ENCODE measurements around the gene GPR17. TPM values are rescaled to one million over a fixed set of nuclear protein-coding genes. Genes with fewer than 3 reads are reported as not detected.

The GPR17 gene
- total RNA-seq, 4 donors from 2014 or later, result 0.20 TPM; not detected in 3

DNA sequence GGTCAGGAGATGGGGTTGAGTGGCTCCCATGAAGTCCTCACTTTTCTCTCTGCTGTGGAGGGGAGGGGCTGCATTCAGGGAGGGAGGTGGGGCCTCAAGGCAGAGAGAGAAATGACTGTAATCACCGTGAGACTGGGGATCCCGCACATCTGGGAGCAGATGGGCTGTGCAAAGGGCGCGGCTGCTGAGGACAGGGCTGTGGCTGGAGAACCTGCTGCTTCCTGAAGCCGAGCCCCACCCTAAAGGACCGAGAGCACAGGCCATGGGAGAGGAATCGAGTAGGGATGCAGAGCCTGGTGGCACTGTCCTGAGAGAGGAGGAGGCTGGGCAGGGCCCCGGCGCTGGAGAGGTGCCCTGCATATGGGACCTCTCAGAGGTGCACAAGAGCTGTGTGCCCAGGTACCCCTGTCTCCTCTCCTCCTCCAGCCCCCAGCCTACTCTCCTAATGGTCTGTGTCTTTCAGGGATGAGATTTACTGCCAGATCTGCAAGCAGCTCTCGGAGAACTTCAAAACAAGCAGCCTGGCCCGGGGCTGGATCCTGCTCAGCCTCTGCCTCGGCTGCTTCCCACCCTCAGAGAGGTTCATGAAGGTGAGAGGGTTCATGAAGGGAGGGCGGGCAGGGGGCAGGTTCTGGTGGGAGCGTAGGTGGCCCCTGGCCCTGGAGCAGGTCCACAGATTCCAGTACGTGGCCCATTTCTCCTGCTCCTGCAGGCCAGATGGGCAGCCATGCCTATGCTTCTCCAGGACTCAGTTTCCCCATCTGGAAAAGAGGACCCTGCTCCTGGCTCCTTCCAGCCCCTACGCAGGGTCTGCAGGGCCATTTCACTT, 25.9 kb upstream of the GPR17 start:
- intact Hi-C loops (cut with DNase I; ENCODE audit: low total_unique reads) (no loop called here), in situ Hi-C loops (cut with MboI; ENCODE audit: low sequenced_read_pairs in 4 of 4) (no loop called here)
- no peaks in the 10 kb centered on the region for H3K4me1 ChIP-seq
- H3K9me3 ChIP-seq, result no peaks in the 10 kb centered on the region
- no peak overlapping the region for H3K27ac ChIP-seq
- no peaks in the 10 kb centered on the region for H3K27me3 ChIP-seq
- no peak overlapping the region for H3K4me3 ChIP-seq
- TF ChIP-seq POLR2A (IDR thresholded peaks at IDR 0.05), result no peak
- TF ChIP-seq, protein P1, sequence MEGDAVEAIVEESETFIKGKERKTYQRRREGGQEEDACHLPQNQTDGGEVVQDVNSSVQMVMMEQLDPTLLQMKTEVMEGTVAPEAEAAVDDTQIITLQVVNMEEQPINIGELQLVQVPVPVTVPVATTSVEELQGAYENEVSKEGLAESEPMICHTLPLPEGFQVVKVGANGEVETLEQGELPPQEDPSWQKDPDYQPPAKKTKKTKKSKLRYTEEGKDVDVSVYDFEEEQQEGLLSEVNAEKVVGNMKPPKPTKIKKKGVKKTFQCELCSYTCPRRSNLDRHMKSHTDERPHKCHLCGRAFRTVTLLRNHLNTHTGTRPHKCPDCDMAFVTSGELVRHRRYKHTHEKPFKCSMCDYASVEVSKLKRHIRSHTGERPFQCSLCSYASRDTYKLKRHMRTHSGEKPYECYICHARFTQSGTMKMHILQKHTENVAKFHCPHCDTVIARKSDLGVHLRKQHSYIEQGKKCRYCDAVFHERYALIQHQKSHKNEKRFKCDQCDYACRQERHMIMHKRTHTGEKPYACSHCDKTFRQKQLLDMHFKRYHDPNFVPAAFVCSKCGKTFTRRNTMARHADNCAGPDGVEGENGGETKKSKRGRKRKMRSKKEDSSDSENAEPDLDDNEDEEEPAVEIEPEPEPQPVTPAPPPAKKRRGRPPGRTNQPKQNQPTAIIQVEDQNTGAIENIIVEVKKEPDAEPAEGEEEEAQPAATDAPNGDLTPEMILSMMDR (IDR thresholded peaks at IDR 0.05 in 4 of 5, conservative IDR thresholded peaks at IDR 0.05 in 1 of 5), result no peak
- DNase-seq (no peak), ATAC-seq (no peak)
- no peaks in the 10 kb centered on the region for H3K36me3 ChIP-seq

DNA sequence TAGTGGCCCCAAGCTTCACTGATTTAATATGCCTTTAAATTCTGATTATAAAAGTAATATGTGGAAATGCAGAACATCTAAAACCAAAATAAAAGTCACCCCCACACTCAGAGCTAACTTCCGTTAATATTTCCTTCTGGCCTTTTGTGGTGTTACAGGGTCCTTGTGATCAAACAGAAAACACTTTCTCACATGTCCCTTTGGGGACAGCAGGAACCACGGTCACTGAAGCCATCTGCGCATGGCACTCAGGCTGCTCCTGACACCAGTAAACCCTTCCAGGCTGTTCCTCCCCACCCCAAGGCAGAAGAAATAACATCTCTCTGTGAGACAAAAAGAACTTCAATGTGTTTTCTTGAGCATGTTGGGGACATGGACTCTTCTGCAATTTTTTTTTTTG, 25.1 kb upstream of the GPR17 start:
- no peak for ATAC-seq
- H3K27me3 ChIP-seq, result no peaks in the 10 kb centered on the region
- H3K36me3 ChIP-seq, result no peaks in the 10 kb centered on the region
- no peaks in the 10 kb centered on the region for H3K9me3 ChIP-seq
- no peak overlapping the region for H3K4me3 ChIP-seq
- no peak for TF ChIP-seq POLR2A (IDR thresholded peaks at IDR 0.05)
- TF ChIP-seq, protein P1 (IDR thresholded peaks at IDR 0.05 in 4 of 5, conservative IDR thresholded peaks at IDR 0.05 in 1 of 5), result no peak
- in situ Hi-C loops (cut with MboI; ENCODE audit: low sequenced_read_pairs in 4 of 4), result no loop called here
- DNase-seq, result no peak
- H3K4me1 ChIP-seq, result no peaks in the 10 kb centered on the region
- H3K27ac ChIP-seq, result no peak overlapping the region
- intact Hi-C loops (cut with DNase I; ENCODE audit: low total_unique reads), result no loop called here

DNA sequence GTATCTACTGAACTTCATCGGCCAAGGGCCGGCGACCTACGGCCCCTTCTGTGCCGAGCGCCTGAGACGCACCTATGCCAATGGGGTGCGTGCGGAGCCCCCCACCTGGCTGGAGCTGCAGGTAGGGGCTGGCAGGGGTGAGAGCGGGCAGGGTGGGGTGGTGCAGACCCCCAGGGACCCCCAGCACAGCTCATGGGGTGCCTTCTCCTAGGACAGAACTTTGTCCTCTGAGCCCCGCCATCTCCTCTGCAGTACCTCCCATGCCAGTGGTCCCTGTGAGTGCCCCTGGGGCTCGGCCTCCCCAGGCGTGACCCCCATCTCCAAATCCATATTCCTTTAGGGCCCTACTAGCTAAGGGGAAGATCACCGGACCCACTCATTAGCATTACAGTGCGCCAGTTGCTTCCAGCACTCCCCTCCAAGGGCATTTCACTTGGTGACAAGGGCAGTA, 23.9 kb upstream of the GPR17 start:
- no peaks in the 10 kb centered on the region for H3K4me1 ChIP-seq
- no peak for ATAC-seq
- no peak for DNase-seq
- intact Hi-C loops (cut with DNase I; ENCODE audit: low total_unique reads), result no loop called here
- in situ Hi-C loops (cut with MboI; ENCODE audit: low sequenced_read_pairs in 4 of 4), result no loop called here
- H3K9me3 ChIP-seq, result no peaks in the 10 kb centered on the region
- H3K27ac ChIP-seq, result no peak overlapping the region
- H3K36me3 ChIP-seq, result no peaks in the 10 kb centered on the region
- H3K4me3 ChIP-seq, result no peak overlapping the region
- TF ChIP-seq POLR2A (IDR thresholded peaks at IDR 0.05), result no peak
- TF ChIP-seq, protein P1 (IDR thresholded peaks at IDR 0.05 in 4 of 5, conservative IDR thresholded peaks at IDR 0.05 in 1 of 5), result no peak
- H3K27me3 ChIP-seq, result no peaks in the 10 kb centered on the region

DNA sequence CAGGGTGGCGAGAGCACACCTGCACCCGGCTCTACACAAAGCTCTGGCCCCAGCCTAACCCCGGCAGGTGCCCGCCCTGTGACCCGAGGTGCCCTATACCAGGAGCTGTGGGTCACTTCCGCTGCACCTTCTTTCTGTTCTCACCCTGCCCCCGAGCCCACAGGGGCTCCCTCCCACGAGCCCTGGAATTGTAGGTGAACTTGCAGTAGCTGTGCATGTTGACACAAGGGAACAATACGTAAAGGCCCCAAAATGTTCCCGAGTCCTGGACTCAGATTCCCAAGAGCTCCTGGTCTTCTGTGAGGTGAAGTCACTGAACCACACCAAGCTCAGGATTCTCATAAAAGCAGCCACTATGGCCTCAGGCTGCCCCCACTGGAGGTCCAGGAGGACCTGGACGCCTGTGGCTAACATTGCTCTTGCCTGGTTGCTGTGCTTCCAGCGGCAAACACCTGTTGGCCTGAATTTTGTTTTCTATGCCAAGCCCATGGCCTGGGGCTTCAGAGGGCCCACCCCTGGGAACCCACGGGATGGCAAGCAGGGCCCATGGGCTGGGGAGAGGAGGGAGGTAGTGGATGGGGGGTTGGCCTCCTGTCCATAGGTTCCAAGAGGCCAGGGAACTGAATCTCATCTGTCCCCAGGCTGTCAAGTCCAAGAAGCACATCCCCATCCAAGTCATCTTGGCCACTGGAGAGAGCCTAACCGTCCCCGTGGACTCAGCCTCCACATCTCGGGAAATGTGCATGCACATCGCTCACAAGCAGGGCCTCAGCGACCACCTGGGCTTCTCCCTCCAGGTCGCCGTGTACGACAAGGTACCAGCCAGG, 23.2 kb upstream of the GPR17 start:
- no peak for ATAC-seq
- Histone ChIP-seq H3K27me3 (no peaks in the 10 kb centered on the region), H3K9me3 (no peaks in the 10 kb centered on the region), H3K36me3 (no peaks in the 10 kb centered on the region), H3K4me1 (no peaks in the 10 kb centered on the region), H3K4me3 (no peak overlapping the region), H3K27ac (no peak overlapping the region)
- in situ Hi-C loops (cut with MboI; ENCODE audit: low sequenced_read_pairs in 4 of 4), result no loop called here
- DNase-seq, result no peak
- intact Hi-C loops (cut with DNase I; ENCODE audit: low total_unique reads), result no loop called here
- TF ChIP-seq POLR2A (IDR thresholded peaks at IDR 0.05), result no peak
- TF ChIP-seq, protein P1 (IDR thresholded peaks at IDR 0.05 in 4 of 5, conservative IDR thresholded peaks at IDR 0.05 in 1 of 5), result no peak
